Epithelial cell of proximal tubule (primary cell): ENCODE data around the gene EIF3J. TPM values are rescaled to one million over a fixed set of nuclear protein-coding genes. Genes with fewer than 3 reads are reported as not detected.
"Not testable (repeated sequence)": the region's sequence is repeated elsewhere in the genome, so short reads cannot be mapped to it uniquely, and the experiment has no call there.

Source experiments
- DNase-seq: peaks from one replicate; pipeline ENCODE4 v3.0.0-alpha.2; 2011; ENCODE audit warnings: low read depth
- H3K4me3 ChIP-seq: 2 replicates; pipeline ENCODE4 v1.5.1; 2011; ENCODE audit warnings: low read depth, mild to moderate bottlenecking, low read length
- CTCF ChIP-seq: conservative IDR thresholded peaks from 2 replicates; pipeline ENCODE4 v1.5.1; 2012; ENCODE audit warnings: low read depth, mild to moderate bottlenecking, low read length
- total RNA-seq: library from RNA; depleted of rRNA; stranded (reverse); fragments of >200 nt; gene quantifications from 2 replicates; pipeline ENCODE4 v1.2.3, GENCODE V29; 2015

Gene EIF3J
- total RNA-seq, 1 donor from 2014 or later: 52.3 TPM

GRCh38 chr15:44529864-44530604, 6.9 kb upstream of the EIF3J start:
- DNase-seq: no peak
- no peak overlapping the region for H3K4me3 ChIP-seq
- TF ChIP-seq CTCF: no peak

- H3K4me3 ChIP-seq: no peak overlapping the region
- DNase-seq: no peak
- no peak for TF ChIP-seq CTCF
Observed at GRCh38 chr15:44530653-44531052, 6.3 kb upstream of the EIF3J start.

- H3K4me3 ChIP-seq, DNase-seq: not testable (repeated sequence)
Observed at GRCh38 chr15:44532275-44532674, 4.7 kb upstream of the EIF3J start.

GRCh38 chr15:44532689-44533088, 4.3 kb upstream of the EIF3J start:
- H3K4me3 ChIP-seq: no peak overlapping the region
- DNase-seq: no peak
- TF ChIP-seq CTCF: peak; percentile 26

GRCh38 chr15:44535092-44535491, 1.9 kb upstream of the EIF3J start:
- DNase-seq: no peak
- no peak for TF ChIP-seq CTCF
- H3K4me3 ChIP-seq: peak overlapping the region; percentile 82

GRCh38 chr15:44535523-44536301, 1.2 kb upstream of the EIF3J start:
- no peak for TF ChIP-seq CTCF
- no peak for DNase-seq
- H3K4me3 ChIP-seq: peak overlapping the region; percentile 82

GRCh38 chr15:44536302-44536961, 515 bp upstream of the EIF3J start:
- peak; percentile 33 for DNase-seq
- H3K4me3 ChIP-seq: peak overlapping the region; percentile 82
- TF ChIP-seq CTCF: peak; percentile 40
